Stimulated activated naive CD8-positive, alpha-beta T cell treated with anti-CD3 and anti-CD28 coated beads, Interleukin-15, amount 100 ng/mL, for 72 hours (primary cell): ENCODE measurements around the gene C16orf89.
"Not testable (repeated sequence)": the region's sequence is repeated elsewhere in the genome, so short reads cannot be mapped to it uniquely, and the experiment has no call there.

Experiments used
- ATAC-seq: fragments of 150-1000 bp; cut with Tn5 transposase; 2 replicates; pipeline ENCODE4 v1.10.0; 2021; ENCODE audit warnings: mild to moderate bottlenecking, moderate library complexity
- DNase-seq, 2 donors: peaks; one replicate each; pipeline ENCODE4 v3.0.0; 2021 to 2022
- H3K27ac Mint-ChIP-seq, 2 donors: one replicate each; pipeline ENCODE4 v1.8.0; 2022; ENCODE audit warnings: mild to moderate bottlenecking in 2 of 2, mixed read lengths in 2 of 2, moderate library complexity in 2 of 2
- H3K27me3 Mint-ChIP-seq: one replicate; pipeline ENCODE4 v1.8.0; 2022; ENCODE audit warnings: mixed read lengths
- H3K4me1 Mint-ChIP-seq: one replicate; pipeline ENCODE4 v1.8.0; 2022; ENCODE audit warnings: mild to moderate bottlenecking, mixed read lengths
- H3K4me3 Mint-ChIP-seq, 2 donors: one replicate each; pipeline ENCODE4 v1.8.0; 2022; ENCODE audit warnings: mild to moderate bottlenecking in 2 of 2, mixed read lengths in 2 of 2, moderate library complexity in 1 of 2
- H3K9me3 Mint-ChIP-seq, 2 donors: one replicate each; pipeline ENCODE4 v1.8.0; 2022; ENCODE audit warnings: mixed read lengths in 2 of 2

Gene C16orf89, protein sequence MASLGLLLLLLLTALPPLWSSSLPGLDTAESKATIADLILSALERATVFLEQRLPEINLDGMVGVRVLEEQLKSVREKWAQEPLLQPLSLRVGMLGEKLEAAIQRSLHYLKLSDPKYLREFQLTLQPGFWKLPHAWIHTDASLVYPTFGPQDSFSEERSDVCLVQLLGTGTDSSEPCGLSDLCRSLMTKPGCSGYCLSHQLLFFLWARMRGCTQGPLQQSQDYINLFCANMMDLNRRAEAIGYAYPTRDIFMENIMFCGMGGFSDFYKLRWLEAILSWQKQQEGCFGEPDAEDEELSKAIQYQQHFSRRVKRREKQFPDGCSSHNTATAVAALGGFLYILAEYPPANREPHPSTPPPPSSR

DNA sequence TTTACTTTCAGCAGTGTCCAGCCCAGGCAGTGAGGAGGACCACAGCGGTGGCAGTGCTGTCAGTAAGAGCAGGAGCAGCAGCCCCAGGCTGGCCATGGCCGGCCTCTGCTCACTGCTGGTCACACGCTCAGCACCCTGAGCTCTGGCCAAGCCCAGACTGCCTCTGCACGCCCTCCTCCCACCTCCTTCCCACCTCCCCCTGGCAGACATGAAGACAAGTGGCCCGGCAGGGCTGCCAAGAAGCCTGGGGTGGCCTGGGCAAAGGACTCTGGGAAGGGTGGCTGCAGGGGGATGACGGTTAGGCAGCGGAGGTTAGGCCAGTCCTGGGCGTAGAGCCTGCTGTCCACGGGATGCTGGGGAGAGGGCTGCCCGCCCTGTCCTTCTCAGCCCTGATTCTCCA lies at the start of gene C16orf89:
Gene C16orf89, minus strand, starts transcription at position 144 of the 400 bp plus-strand sequence. Its CDS starts 48 bp downstream, at position 96.
- ATAC-seq: no peak
- no peak within 1 kb of the TSS for H3K27ac Mint-ChIP-seq
- H3K4me3 Mint-ChIP-seq: no peak within 1 kb of the TSS
- no peak for DNase-seq
- peaks cover 5% of the 10 kb centered on the region for H3K4me1 Mint-ChIP-seq
- H3K9me3 Mint-ChIP-seq: peaks cover 0 to 2% of the 10 kb centered on the region in 2 donors
- no peaks in the 10 kb centered on the region for H3K27me3 Mint-ChIP-seq

DNA sequence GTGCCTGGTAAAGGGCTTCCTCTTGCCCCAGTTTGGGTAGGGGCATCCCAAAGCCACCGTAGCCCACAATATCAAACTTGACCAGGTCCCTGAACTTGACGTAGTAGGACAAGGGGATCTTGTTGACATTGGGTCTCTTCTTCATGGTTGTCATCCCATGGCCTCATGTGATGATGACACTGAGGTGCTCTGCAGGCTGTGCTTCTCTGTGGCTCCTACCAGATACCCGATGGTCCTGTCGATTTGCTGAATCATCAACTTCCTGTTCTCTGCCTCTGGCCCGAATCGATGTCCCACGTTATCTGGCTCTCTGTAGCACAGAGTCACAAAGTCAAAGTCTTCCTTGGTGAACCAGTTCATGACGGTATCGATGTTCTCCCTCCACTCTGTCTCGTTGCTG lies 45.2 kb upstream of the C16orf89 start:
- H3K4me3 Mint-ChIP-seq, DNase-seq, H3K9me3 Mint-ChIP-seq, ATAC-seq, H3K4me1 Mint-ChIP-seq: not testable (repeated sequence)
- peaks cover 24% of the 10 kb centered on the region for H3K27me3 Mint-ChIP-seq
- H3K27ac Mint-ChIP-seq: peak overlapping the region in 1 of 2 donors; percentile 2

DNA sequence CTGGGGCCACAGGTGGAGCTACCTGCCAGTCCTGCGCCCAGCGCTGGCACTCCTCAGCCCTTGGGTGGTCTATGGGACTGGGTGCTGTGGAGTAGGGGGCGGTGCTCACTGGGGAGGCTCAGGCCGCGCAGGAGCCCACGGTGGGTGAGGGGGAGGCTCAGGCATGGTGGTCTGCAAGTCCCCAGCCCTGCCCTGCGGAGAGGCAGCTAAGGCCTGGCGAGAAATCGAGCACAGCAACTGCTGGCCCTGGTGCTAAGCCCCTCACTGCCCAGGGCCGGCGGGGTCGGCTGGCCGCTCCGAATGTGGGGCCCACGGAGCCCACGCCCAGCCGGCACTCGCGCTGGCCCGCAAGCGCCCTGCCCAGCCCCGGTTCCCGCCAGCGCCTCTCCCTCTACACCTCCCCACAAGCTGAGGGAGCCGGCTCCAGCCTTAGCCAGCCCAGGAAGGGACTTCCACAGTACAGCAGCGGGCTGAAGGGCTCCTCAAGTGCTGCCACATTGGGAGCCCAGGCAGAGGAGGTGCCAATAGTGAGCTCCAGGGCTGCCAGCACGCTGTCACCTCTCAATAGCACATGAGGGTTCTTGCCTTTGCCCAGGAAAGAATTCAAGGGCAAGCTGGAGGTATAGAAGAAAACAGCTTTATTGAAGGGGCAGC lies 42.9 kb upstream of the C16orf89 start:
- no peak for ATAC-seq
- DNase-seq: no peak
- Mint-ChIP-seq H3K4me1 (no peaks in the 10 kb centered on the region), H3K27ac (no peak overlapping the region), H3K9me3 (no peaks in the 10 kb centered on the region), H3K27me3 (peaks cover 18% of the 10 kb centered on the region), H3K4me3 (no peak overlapping the region)

DNA sequence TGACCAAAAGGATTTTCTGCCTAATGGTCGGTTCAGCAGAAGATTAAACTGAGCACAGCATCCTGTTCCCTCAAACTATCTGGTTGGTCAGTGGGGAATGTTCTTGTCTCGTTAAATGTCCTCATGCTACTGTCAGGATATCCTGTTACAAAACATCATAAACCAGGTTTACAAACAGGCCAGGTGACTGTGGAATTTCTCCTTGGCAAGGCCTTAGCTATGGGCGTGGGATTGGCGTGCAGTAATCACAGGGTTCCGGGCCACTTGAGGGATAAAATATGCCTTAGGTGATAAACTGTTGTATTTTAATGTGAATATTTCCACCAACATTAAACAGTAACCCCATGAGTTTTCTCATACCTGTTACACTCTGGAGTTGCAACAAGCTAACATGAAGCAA lies 39.3 kb upstream of the C16orf89 start:
- H3K27ac Mint-ChIP-seq, H3K4me3 Mint-ChIP-seq, H3K27me3 Mint-ChIP-seq, DNase-seq, ATAC-seq, H3K9me3 Mint-ChIP-seq, H3K4me1 Mint-ChIP-seq: not testable (repeated sequence)

DNA sequence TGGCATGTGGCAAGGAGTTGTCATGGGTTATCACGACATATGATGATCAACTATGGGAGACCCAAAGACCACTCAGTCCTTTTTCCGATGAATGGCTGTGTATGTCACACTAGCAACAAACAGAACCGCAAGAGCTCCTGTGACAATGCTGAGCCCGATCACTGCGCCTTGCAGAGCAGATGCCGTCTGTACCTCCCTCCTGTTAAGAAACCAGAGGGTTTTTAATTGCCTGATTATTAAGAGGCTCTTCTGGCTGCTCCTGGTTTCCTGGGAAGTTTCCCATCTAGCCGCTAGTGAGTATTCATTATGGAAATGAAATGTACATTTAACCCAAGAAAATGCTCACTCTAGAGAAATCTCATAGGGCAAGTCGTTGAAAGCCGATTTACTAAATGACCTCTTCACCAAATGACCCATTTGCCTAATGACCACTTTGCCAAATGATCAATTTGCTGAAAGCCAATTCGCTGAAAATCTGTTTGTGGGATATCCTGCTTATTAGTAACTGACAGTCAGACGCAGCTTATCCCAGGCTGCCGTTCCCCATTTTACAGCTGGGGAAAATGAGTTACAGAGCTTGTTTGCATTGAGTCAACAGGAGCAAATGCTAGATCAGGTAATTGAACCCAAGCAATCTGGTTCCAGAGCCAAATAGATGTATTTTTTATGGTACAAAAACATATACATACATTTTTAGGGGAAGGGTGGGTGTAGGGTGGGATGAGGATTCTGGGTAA lies 37.7 kb upstream of the C16orf89 start:
- H3K4me1 Mint-ChIP-seq, H3K27ac Mint-ChIP-seq, ATAC-seq, H3K27me3 Mint-ChIP-seq, H3K9me3 Mint-ChIP-seq, DNase-seq, H3K4me3 Mint-ChIP-seq: not testable (repeated sequence)

DNA sequence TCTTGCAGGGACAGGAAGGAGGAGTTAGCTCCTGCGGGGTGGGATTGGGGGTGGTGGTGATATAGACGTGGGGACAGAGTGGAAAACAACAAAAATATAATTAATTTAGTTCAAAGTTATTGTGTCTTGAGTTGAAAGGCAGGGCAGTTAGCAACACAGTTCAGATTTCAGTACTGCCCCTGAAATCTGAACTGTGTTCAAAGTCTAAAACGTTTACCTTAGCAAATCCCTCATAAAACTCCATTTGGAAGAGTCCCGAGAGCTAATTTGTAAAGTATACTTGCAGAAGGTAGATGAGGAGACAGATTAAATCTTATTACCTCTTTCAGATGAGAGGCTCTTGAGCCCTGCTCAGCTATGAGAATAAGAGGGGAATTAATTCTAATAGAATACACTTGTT lies 33.4 kb upstream of the C16orf89 start:
- Mint-ChIP-seq H3K4me1 (peaks cover 30% of the 10 kb centered on the region), H3K4me3 (peak overlapping the region; percentile 88 to 96)
- not testable (repeated sequence) for H3K27ac Mint-ChIP-seq, H3K27me3 Mint-ChIP-seq, H3K9me3 Mint-ChIP-seq, ATAC-seq, DNase-seq

DNA sequence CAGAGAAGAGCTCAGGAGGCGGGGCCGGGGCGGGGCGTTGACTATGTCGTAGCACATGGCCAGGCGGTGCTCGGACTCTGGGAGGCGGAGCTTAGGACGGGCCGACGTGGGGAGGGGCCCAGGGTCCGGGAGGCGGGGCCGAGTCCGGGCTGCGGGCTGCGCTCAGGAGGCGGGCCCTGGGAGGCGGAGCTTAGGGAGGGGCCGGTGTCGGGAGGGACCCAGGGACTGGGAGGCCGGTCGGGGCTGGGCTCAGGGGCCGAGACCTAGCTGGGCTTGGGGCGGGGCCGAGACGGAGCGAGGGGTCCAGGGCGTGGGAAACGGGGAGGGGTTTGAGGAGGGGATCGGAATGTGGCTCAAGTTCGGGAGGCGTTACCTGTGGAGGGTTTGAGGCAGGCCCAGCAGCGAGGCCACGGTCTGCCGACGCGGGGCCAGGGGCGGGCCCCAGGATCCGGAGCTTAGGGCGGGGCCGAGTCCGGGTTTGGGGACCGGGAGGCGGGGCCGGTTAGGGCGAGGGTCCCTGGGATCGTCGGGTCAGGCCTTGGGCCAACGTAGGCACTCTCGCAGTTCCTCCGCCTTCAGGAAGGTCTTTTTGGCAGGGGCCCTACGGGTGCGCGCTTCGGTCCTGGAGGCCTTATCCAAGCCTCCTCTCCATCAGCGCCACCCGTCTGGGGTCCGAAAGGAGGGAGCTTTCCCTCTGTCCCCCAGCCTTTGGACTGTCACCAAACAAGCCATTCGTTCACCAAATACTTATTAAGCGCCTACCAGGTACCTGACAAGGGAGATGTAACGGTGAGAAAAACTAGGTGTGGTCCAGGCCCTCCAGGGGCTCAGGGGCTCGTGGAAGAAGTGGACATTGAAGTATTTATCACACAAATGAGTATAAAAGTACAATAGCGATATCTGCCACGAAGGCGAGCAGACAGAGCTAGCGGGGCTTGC lies 32.7 kb upstream of the C16orf89 start:
- not testable (repeated sequence) for H3K9me3 Mint-ChIP-seq
- DNase-seq (peak; percentile 76), ATAC-seq (peak; percentile 21)

DNA sequence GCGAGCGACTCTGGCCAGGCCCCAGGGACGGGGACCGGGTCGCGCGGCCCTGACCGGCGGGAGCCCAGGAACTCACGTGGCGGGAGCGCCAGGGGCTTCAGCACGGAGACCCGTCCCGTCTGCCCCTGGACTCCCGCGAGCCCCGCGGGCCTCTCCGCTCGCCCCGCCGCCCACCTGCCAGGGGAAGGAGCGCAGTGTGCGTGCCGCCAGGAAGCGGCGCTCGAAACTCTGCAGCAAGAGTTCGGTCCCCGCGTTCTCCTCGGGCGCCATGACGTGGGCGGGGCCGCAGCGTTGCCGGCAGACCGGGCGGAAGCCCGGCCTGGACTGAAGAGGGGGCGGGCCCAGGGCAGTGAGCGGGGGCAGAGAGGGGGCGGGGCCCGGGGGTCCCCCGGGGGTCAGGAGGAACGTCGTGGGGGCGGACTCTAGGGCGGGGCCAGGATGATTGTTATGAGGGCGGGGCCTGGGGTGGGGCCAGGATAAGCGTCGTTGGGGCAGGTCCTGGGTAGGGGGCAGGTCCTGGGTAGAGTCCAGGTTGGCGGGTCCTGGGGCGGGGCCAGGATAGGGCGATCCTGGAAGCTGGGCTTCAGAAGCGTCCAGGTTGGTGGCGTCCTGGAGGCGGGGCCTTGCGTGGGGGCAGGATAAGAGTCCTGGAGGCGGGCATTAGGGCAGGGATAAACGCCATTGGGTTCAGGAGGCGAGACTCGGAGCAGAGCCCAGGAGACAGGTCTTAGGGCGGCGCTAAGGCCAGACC lies 31.9 kb upstream of the C16orf89 start, which contains the start of gene EEF2KMT:
Gene EEF2KMT, minus strand, starts transcription at position 326 of the 751 bp plus-strand sequence. Its CDS starts 56 bp downstream, at position 270.
- H3K9me3 Mint-ChIP-seq, H3K27me3 Mint-ChIP-seq: not testable (repeated sequence)
- peak within 1 kb of the TSS; percentile 88 to 96 for H3K4me3 Mint-ChIP-seq

More for the DNA sequence above, 32.7 kb upstream of the C16orf89 start:
- Mint-ChIP-seq H3K27ac (peak overlapping the region; percentile 93 to 97), H3K4me1 (peaks cover 30% of the 10 kb centered on the region), H3K4me3 (peak overlapping the region; percentile 88 to 96)
- H3K27me3 Mint-ChIP-seq: not testable (repeated sequence)

DNA sequence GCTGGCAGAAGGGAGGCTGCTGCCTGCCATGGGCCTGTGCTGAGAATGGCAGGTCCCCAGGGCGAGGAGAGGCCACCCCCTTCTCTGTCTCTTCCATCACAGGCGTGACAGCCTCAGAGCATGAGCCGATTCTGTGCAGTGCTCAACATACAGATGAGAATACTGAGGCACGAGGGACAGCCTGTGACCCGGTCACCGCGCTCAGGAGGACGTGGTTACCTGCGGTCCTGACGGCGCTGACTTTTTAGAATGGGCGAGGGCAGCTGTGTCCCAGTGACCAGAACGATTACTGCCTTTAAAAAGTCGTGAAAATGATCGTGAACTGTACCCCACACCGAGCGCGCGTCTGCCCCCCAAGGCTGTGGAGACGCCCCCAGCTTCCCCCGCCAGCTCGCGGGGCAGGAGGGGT lies 31.3 kb upstream of the C16orf89 start:
- peak overlapping the region; percentile 90 to 94 for H3K27ac Mint-ChIP-seq
- H3K4me3 Mint-ChIP-seq: peak overlapping the region; percentile 88 to 96
- H3K9me3 Mint-ChIP-seq, H3K27me3 Mint-ChIP-seq, ATAC-seq: not testable (repeated sequence)
- peak; percentile 46 to 50 for DNase-seq
- H3K4me1 Mint-ChIP-seq: peaks cover 36% of the 10 kb centered on the region

More for the DNA sequence above, 31.9 kb upstream of the C16orf89 start, which contains the start of gene EEF2KMT:
- peak; percentile 98 for DNase-seq
- peak; percentile 99 for ATAC-seq
- peak within 1 kb of the TSS; percentile 93 to 97 for H3K27ac Mint-ChIP-seq
- H3K4me1 Mint-ChIP-seq: peaks cover 30% of the 10 kb centered on the region

DNA sequence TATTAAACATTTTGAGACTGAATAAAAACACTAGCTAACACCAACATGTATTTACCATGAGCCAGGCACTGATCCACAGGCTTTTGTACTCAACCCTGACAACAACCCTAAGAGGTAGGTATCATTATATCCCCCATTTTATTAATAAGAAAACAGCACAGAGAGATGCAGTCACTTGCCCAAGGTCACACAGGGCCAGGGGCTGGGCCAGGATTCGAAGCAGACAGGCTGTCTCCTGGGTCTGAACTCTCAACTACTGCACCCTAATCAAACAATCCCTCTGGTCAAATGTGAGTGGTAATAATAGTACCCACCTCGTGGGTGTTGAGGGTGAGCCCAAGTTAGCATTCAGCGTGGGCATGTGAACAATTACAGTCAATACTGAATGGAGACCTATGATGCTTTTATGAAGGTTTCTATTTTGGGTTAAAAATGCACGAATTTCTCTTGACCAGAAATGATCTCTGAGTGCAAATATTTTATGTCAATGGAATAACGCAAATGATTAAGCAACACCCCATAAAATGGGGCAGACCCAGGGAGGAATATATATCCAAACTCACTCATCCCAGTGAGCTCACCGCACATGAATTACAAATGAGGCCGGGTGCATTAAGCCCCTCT lies 30.8 kb upstream of the C16orf89 start:
- Mint-ChIP-seq H3K4me1 (peaks cover 39% of the 10 kb centered on the region), H3K27ac (peak overlapping the region; percentile 90 to 94), H3K4me3 (peak overlapping the region; percentile 88 to 96)
- H3K27me3 Mint-ChIP-seq, H3K9me3 Mint-ChIP-seq, DNase-seq, ATAC-seq: not testable (repeated sequence)

DNA sequence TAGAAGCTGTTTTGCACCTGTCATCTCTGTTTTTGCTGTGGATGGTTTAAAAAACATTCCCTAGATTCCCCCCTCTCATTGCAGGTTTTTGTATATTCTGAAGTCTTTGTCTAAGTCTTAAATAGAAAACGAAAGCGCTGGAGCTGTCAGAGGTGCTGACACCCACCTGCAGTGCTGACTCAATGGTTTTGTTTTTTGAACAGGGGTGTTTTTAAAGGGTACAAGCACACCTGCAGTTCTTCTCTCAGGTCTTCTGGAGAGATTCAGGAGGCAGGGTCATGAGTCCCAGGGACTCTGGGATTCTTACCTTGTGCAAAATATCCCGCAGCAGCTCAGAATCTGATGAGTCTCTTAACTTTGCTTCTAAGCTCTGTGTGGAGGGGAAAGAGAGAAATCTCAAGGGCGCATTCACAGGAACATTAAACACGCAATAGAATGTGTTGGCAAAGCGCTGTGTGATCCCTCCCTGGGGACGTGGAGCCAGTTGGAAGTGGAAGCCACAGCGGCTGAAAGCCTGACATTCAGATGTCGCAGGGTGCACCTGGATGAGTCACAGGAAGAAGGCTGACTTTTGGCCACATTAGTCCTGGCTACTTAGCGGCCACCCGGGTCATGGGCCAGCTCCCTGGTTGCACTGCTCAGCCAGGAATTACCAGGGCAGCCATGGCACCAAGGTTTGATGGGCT lies 29.5 kb upstream of the C16orf89 start:
- Mint-ChIP-seq H3K4me1 (peaks cover 39% of the 10 kb centered on the region), H3K27ac (peak overlapping the region in 1 of 2 donors; percentile 54)
- not testable (repeated sequence) for H3K4me3 Mint-ChIP-seq, ATAC-seq, H3K9me3 Mint-ChIP-seq, DNase-seq, H3K27me3 Mint-ChIP-seq

DNA sequence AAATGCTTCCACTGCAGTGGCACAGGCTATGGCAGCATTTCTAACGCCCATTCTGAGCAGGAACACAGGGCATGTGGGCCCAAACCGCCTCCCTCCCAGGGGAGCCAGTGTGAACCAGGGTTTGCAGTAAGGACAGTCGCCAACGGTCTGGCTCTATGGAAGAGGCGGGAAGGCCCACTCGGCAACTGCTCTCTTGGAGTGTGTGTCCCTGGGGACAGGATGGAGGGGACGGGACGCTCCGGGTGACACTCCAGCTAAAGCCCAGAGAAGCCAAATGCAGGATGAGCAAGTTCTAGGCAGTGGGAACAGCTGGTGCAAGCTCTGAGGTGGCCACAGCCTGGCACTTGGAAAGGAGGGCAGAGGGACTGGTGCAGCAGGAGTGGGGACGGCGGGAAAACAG lies 28.0 kb upstream of the C16orf89 start:
- not testable (repeated sequence) for ATAC-seq, H3K9me3 Mint-ChIP-seq, H3K4me3 Mint-ChIP-seq, H3K27me3 Mint-ChIP-seq, DNase-seq, H3K27ac Mint-ChIP-seq
- H3K4me1 Mint-ChIP-seq: peaks cover 35% of the 10 kb centered on the region

DNA sequence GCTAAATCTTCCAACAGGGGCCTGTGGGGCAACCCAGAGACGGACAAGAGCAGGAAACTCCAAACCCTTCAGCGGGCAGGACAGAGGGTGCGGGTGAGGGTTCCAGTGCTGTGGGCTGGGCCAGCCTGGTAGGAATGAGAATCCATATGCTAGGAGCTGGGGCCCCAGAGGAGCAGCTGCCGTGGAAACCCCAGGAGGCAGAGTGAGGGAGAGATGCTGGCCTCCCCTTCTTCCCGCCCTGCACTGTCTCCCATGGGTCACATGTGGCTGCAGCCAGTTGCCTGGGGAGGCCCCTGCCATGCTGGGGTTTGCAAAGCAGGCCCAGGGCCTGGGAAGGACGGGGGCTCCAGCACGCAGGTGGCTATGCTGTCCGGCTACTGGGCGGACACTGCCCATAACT lies 27.3 kb upstream of the C16orf89 start:
- H3K27me3 Mint-ChIP-seq, H3K4me3 Mint-ChIP-seq, DNase-seq, H3K27ac Mint-ChIP-seq, ATAC-seq, H3K9me3 Mint-ChIP-seq: not testable (repeated sequence)
- peaks cover 32% of the 10 kb centered on the region for H3K4me1 Mint-ChIP-seq
